Measurements from ENCODE around the gene PCBP4.

DNA sequence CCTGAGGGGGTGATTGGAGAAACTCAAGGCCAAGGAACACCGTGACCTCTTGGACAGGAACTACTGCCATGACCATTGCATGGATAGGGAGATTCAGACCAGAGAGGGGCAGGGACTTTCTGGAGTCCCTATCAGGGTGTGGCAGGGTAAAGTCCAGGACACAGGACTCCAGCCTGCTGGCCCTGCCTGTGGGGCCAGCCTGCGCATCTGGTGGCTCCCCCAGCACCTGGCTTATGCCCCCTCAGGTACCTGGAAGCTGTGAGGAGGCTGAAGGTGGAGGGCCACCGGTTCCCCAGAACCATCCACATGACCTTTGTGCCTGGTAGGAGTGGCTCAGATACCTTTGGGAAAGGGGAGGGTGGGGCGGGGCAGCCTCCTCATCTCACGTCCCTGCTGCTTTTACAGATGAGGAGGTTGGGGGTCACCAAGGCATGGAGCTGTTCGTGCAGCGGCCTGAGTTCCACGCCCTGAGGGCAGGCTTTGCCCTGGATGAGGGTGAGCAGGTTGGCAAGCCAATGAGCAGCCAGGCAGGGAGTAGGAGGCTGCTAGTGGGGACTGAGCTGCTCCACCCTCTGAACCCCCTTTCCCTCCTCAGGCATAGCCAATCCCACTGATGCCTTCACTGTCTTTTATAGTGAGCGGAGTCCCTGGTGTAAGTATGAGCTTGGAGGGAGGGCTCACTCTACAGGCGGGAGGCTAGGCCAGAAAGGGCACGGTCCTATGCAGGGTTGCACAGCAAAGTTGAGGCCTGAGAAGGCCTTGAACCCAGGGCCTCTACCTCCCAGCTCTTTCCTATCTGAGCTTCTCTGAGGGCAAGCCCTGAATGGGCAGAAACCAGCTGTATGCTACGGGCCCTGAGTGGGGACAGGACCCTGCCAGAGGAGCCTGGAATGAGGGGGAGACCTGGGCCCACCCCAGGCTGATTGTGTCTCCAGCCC lies 19.0 kb upstream of the PCBP4 start:
- TF ChIP-seq SUZ12 (IDR thresholded peaks at IDR 0.05; ENCODE audit: extremely low read depth, insufficient read depth, insufficient read length) (no peak), ZNF274 (IDR thresholded peaks at IDR 0.05; ENCODE audit: low read depth, low read length) (no peak)
